HG02798 (cell line): ENCODE data around the gene IFT80.
"Not testable (repeated sequence)": the region's sequence is repeated elsewhere in the genome, so short reads cannot be mapped to it uniquely, and the experiment has no call there.

Experiments used
- ATAC-seq: cut with Tn5 transposase; IDR thresholded peaks from one replicate; pipeline ENCODE4 v1.9.1; 2021; ENCODE audit warnings: mild to moderate bottlenecking; ENCODE audit not compliant: unreplicated experiment, poor library complexity

IFT80 gene

GRCh38 chr3:160286231-160286630 lies 112.8 kb downstream of the IFT80 start:
- no peak for ATAC-seq

GRCh38 chr3:160280836-160281235 lies 118.2 kb downstream of the IFT80 start:
- no peak for ATAC-seq

DNA sequence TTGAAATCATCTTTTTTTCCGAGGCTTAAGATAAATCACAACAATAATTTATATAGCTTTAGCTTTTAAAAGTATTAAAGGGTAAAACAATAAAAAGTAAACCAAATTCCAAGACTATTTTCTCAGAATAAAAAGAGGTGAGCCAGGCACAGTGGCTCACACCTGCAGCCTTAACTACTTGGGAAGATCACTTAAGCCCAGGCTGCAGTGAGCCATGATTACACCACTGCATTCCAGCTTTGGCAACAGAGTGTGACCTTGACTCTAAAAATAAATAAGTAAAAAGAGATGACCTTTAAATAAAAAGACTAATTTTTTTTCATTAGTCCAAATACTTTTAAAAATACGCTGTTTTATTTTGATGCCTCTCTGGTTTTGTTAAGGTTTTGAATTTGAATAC lies 119.4 kb downstream of the IFT80 start:
- no peak for ATAC-seq

DNA sequence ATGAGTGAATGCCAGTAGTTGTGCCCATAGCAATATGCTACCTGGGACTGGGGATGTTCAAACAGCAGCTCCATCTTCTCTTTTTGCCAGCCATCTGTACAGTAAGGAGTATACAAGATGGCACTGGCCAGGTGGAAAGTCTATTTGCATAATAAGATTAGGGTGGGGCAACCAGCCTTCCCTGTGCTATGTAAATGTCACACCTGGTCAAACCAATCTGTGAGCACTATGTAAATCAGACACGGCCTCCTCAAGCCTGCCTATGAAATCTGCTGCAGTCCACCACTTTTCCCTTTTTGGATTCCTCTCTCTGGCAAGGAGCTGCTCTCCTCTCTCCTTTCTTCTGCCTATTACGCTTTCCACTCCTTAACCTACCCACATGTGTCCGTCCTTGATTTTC lies 120.8 kb downstream of the IFT80 start:
- no peak for ATAC-seq

- ATAC-seq, result no peak
These were observed 133.9 kb downstream of the IFT80 start for GRCh38 chr3:160265088-160265487.

DNA sequence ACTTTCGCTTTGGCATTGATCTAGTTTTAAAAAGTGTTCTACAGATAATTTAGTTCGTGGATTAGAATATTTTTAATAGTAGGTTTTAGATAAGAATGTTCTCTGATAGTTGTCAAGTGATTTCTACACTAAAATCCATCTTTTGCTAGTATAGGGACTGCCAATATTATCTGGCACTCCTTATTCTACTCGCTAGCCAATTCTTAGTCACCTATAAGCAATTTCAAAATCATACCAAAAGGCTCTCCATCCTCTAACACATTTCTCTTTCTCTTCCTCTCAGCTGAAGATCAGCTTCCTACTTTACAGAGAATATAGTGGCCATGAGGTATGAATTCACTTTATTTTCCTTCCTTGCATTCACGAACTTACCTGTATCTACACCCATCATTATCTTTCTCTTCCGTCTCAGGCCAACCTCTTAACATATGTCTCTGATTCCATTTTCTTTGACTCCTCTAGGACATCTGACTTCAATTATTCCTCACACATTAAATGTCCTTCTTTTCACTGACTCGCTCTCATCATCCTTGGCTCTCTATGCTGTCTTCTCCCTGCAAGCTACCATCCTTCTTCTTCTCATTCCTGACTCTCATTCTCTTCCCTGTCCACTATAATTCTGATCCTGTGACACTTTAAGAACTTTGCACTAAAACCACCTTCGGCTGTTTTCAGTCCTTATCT lies 138.3 kb downstream of the IFT80 start:
- ATAC-seq, result no peak

GRCh38 chr3:160259589-160259988 lies 139.4 kb downstream of the IFT80 start:
- ATAC-seq, result no peak

DNA sequence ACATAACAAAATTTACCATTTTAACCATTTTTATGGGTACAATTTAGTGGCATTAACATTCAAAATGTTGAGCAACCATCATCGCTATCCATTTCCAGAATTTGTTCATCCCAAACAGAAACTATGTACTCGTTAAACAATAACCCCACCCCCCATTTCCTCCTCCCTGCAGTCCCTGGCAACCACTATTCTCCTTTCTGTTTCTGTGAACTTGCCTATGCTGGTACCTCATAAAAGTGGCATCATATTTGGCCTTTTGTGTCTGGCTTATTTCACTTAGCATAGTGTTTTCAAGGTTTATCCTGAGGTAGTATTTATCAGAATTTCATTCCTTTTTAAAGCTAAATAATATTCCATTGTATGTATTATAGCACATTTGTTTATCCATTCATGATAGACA lies 141.4 kb downstream of the IFT80 start:
- ATAC-seq, result no peak

GRCh38 chr3:160253298-160253697 lies 145.7 kb downstream of the IFT80 start:
- no peak for ATAC-seq

GRCh38 chr3:160247766-160248165 lies 151.3 kb downstream of the IFT80 start:
- no peak for ATAC-seq

DNA sequence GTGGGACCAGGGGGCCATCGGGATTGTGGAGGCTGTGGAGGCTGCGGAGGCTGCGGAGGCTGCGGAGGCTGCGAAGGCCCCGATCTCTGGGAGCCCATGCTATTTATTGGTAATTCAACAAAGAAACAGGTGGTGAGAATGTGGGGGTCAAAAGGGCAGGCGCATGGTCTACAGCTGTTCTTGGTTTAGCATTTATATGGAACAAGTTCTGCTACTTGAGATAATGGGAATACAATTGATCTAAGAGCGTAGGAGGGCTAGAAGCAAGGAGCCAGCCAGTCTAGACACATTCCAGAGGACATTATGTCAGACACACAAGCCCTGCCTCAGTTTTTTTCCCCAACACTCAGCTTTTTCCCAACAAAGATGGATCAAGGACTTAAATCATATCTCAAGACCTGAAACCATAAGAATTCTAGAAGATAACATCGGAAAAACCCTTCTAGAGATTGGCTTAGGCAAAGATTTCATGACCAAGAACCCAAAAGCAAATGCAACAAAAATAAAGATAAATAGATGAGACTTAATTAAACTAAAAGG lies 153.7 kb downstream of the IFT80 start:
- ATAC-seq, result no peak

GRCh38 chr3:160240719-160241118 lies 158.3 kb downstream of the IFT80 start:
- ATAC-seq, result not testable (repeated sequence)

DNA sequence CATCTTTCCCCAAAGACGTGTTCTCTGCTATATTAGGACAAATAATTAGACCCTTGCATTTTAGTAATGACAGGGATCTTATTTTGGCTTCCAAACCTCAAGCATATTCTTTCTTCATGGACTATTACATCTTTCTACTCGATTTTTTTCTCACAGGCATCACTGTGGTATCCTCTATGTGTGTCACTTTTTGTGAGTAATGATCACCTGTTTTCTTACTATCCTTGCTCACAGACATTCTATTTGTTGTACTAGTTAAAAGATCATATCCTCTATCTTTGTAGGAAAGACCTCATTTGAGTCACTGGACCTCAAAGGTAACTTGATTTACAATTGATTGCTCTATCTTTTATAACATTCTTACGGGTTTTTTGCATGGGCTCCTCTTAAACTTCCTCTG lies 167.0 kb downstream of the IFT80 start:
- no peak for ATAC-seq

- no peak for ATAC-seq
These were observed 171.6 kb downstream of the IFT80 start for GRCh38 chr3:160227419-160227818.

DNA sequence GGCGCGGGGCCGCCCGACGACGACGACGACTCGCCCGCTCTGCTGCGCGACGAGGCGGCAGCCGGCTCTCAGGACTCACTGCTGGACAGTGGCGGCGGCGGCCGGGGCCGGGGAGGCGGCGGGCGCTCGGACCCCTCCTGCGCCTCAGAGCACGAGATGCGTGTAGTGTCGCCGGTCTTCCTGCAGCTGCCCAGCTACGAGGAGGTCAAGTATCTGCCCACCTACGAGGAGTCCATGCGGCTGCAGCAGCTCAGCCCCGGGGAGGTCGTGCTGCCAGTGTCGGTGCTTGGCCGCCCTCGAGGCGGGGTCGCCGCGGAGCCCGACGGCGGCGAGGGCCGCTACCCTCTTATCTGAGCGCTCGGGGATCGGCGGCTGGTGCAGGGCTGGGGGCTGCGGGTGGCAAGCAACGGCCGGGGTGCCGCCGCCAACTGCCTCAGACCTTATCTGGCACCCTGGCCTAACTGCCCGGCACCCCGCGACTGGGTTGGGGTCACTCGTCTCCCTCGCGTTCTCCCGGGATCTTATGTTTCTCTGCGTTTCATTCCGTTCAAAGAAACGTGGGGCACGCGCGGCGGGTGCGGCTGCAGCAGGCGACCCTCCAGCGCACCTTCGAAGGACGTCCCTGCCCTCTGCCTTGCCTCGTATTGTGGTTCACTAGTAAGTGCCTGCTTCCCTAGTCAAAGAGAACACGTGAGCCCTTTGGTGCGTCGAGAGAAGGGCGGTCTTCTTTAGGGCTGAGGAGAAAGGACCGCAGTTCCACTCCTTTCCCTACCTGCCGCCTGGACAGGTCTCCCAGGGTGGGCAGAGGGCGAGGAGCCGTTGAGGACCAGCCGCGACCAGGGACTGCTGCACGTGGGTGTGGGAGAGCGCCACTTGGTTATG lies 172.8 kb downstream of the IFT80 start:
- ATAC-seq, result no peak

- peak; percentile 81 for ATAC-seq
These were observed 173.6 kb downstream of the IFT80 start, which contains the start of gene C3orf80 for GRCh38 chr3:160225176-160226025. Gene C3orf80 (plus strand): TSS chr3:160225422. CDS start chr3:160225636, 214 bp downstream.

GRCh38 chr3:160224811-160225175 lies 174.2 kb downstream of the IFT80 start:
- ATAC-seq, result no peak

GRCh38 chr3:160224256-160224655 lies 174.8 kb downstream of the IFT80 start:
- ATAC-seq, result no peak

- no peak for ATAC-seq
These were observed 178.0 kb downstream of the IFT80 start for GRCh38 chr3:160221019-160221418.

- no peak for ATAC-seq
These were observed 179.0 kb downstream of the IFT80 start for GRCh38 chr3:160220038-160220437.
